ENCODE data around the gene BCL3. TPM values are rescaled to one million over a fixed set of nuclear protein-coding genes. Genes with fewer than 3 reads are reported as not detected.

The BCL3 gene
- total and polyA plus RNA-seq, 2 of the 13 experiments (the other 11 are each of a cell fraction or from before 2014, with no cell fraction given) = 2.3 to 4.0 TPM

DNA sequence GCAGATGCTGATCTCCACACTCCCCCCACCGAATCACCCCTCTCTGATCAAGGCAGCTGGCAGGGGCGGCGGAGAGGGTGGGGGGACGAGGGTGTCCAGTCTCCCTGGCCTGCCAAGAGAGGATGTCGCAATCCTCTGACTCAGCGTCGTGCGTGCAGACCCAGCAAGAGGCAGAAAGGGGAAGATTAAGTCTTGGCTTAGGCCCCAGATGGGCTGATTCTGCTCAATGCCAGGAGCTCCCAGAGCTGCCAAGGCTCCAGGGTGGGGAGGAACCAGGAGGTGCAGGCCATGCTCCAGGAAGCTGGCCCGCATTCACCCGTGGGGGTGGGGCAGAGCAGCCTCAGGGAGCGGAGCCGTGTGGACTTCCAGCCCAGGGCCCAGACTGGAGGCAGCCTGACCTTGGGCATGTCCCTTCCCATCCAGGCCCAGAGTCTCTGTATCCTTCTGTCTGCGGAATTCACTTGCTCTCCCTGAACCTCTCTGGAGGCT lies 6.6 kb upstream of the BCL3 start (continued):
- no peak; the same call in 1 of the 2 replicates for TF ChIP-seq MAZ (IDR thresholded peaks at IDR 0.05; ENCODE audit: borderline replicate concordance, low read depth, low read length)
- no peak for TF ChIP-seq MAZ (CRISPR knock-in tag; IDR thresholded peaks at IDR 0.05; ENCODE audit: low read depth)
- TF ChIP-seq DMAP1 (CRISPR knock-in tag; IDR thresholded peaks at IDR 0.05) = peak; percentile 33; the same call in 1 of the 2 replicates
- peak; percentile 57 for TF ChIP-seq DPF2 (CRISPR knock-in tag; IDR thresholded peaks at IDR 0.05; ENCODE audit: borderline replicate concordance, low read depth)
- TF ChIP-seq ZIK1 (CRISPR knock-in tag; IDR thresholded peaks at IDR 0.05; ENCODE audit: borderline replicate concordance, low read depth) = no peak
- no peak for TF ChIP-seq KAT2B (IDR thresholded peaks at IDR 0.05; ENCODE audit: borderline replicate concordance, low read depth, low read length)
- TF ChIP-seq CBX1 (IDR thresholded peaks at IDR 0.05; ENCODE audit: low read depth) = peak; percentile 76
- TF ChIP-seq BCL6 (CRISPR knock-in tag; IDR thresholded peaks at IDR 0.05) = 0 out of 2 replicates have a peak, but pooled peaks have one; percentile 22
- TF ChIP-seq, protein P1, sequence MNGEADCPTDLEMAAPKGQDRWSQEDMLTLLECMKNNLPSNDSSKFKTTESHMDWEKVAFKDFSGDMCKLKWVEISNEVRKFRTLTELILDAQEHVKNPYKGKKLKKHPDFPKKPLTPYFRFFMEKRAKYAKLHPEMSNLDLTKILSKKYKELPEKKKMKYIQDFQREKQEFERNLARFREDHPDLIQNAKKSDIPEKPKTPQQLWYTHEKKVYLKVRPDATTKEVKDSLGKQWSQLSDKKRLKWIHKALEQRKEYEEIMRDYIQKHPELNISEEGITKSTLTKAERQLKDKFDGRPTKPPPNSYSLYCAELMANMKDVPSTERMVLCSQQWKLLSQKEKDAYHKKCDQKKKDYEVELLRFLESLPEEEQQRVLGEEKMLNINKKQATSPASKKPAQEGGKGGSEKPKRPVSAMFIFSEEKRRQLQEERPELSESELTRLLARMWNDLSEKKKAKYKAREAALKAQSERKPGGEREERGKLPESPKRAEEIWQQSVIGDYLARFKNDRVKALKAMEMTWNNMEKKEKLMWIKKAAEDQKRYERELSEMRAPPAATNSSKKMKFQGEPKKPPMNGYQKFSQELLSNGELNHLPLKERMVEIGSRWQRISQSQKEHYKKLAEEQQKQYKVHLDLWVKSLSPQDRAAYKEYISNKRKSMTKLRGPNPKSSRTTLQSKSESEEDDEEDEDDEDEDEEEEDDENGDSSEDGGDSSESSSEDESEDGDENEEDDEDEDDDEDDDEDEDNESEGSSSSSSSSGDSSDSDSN (CRISPR knock-in tag; IDR thresholded peaks at IDR 0.05) = peak; percentile 50; the same call in 1 of the 2 replicates
- TF ChIP-seq RXRA (CRISPR knock-in tag; IDR thresholded peaks at IDR 0.05) = 0 out of 2 replicates have a peak, but pooled peaks have one; percentile 37
- 0 out of 2 replicates have a peak, but pooled peaks have one; percentile 32 for TF ChIP-seq ERF (CRISPR knock-in tag; IDR thresholded peaks at IDR 0.05)
- no peak for TF ChIP-seq GTF2F1 (IDR thresholded peaks at IDR 0.05; ENCODE audit: low read length)
- peak; percentile 64; the same call in 1 of the 2 replicates for TF ChIP-seq HMG20A (CRISPR knock-in tag; IDR thresholded peaks at IDR 0.05; ENCODE audit: borderline replicate concordance)
- no peak; the same call in 1 of the 2 replicates for TF ChIP-seq NR2F6 (IDR thresholded peaks at IDR 0.05)
- TF ChIP-seq NR2F6 (CRISPR knock-in tag; IDR thresholded peaks at IDR 0.05) = 0 out of 2 replicates have a peak, but pooled peaks have one; percentile 18
- no peak for TF ChIP-seq HOXA5 (CRISPR knock-in tag; IDR thresholded peaks at IDR 0.05)
- no peak for TF ChIP-seq NCOA5 (CRISPR knock-in tag; IDR thresholded peaks at IDR 0.05)
- TF ChIP-seq, protein P2, sequence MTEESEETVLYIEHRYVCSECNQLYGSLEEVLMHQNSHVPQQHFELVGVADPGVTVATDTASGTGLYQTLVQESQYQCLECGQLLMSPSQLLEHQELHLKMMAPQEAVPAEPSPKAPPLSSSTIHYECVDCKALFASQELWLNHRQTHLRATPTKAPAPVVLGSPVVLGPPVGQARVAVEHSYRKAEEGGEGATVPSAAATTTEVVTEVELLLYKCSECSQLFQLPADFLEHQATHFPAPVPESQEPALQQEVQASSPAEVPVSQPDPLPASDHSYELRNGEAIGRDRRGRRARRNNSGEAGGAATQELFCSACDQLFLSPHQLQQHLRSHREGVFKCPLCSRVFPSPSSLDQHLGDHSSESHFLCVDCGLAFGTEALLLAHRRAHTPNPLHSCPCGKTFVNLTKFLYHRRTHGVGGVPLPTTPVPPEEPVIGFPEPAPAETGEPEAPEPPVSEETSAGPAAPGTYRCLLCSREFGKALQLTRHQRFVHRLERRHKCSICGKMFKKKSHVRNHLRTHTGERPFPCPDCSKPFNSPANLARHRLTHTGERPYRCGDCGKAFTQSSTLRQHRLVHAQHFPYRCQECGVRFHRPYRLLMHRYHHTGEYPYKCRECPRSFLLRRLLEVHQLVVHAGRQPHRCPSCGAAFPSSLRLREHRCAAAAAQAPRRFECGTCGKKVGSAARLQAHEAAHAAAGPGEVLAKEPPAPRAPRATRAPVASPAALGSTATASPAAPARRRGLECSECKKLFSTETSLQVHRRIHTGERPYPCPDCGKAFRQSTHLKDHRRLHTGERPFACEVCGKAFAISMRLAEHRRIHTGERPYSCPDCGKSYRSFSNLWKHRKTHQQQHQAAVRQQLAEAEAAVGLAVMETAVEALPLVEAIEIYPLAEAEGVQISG (CRISPR knock-in tag; IDR thresholded peaks at IDR 0.05) = 0 out of 2 replicates have a peak, but pooled peaks have one; percentile 35
- no peak for TF ChIP-seq SYNCRIP (IDR thresholded peaks at IDR 0.05; ENCODE audit: insufficient read depth, low read depth, low read length)
- TF ChIP-seq, protein P3, sequence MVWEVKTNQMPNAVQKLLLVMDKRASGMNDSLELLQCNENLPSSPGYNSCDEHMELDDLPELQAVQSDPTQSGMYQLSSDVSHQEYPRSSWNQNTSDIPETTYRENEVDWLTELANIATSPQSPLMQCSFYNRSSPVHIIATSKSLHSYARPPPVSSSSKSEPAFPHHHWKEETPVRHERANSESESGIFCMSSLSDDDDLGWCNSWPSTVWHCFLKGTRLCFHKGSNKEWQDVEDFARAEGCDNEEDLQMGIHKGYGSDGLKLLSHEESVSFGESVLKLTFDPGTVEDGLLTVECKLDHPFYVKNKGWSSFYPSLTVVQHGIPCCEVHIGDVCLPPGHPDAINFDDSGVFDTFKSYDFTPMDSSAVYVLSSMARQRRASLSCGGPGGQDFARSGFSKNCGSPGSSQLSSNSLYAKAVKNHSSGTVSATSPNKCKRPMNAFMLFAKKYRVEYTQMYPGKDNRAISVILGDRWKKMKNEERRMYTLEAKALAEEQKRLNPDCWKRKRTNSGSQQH (CRISPR knock-in tag; IDR thresholded peaks at IDR 0.05; ENCODE audit: low read depth) = no peak
- TF ChIP-seq, protein P4, sequence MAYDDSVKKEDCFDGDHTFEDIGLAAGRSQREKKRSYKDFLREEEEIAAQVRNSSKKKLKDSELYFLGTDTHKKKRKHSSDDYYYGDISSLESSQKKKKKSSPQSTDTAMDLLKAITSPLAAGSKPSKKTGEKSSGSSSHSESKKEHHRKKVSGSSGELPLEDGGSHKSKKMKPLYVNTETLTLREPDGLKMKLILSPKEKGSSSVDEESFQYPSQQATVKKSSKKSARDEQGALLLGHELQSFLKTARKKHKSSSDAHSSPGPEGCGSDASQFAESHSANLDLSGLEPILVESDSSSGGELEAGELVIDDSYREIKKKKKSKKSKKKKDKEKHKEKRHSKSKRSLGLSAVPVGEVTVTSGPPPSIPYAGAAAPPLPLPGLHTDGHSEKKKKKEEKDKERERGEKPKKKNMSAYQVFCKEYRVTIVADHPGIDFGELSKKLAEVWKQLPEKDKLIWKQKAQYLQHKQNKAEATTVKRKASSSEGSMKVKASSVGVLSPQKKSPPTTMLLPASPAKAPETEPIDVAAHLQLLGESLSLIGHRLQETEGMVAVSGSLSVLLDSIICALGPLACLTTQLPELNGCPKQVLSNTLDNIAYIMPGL (CRISPR knock-in tag; IDR thresholded peaks at IDR 0.05; ENCODE audit: borderline replicate concordance in 1 of 2, low read depth in 1 of 2) = no peak
- no peak for TF ChIP-seq ZNF234 (CRISPR knock-in tag; conservative IDR thresholded peaks at IDR 0.05)
- no peak for TF ChIP-seq PAWR (CRISPR knock-in tag; IDR thresholded peaks at IDR 0.05; ENCODE audit: borderline replicate concordance)
- TF ChIP-seq BHLHE40 (IDR thresholded peaks at IDR 0.05; ENCODE audit: low read length) = peak; percentile 23; the same call in 1 of the 2 replicates
